Chondrocyte (in vitro differentiated cells): ENCODE measurements around the gene GPR3. TPM values are rescaled to one million over a fixed set of nuclear protein-coding genes. Genes with fewer than 3 reads are reported as not detected.

Experiments
- DNase-seq: peaks from one replicate; pipeline ENCODE4 v3.0.0; 2021; ENCODE audit warnings: mixed read lengths, low spot score
- H3K27ac Mint-ChIP-seq: one replicate; pipeline ENCODE4 v1.8.0; 2021; ENCODE audit warnings: mild to moderate bottlenecking, moderate library complexity, mixed read lengths; ENCODE audit not compliant: unreplicated experiment
- H3K27me3 Mint-ChIP-seq: 2 replicates; pipeline ENCODE4 v1.8.0; 2021; ENCODE audit warnings: low read depth, mixed read lengths
- H3K36me3 Mint-ChIP-seq: 2 replicates; pipeline ENCODE4 v1.8.0; 2021; ENCODE audit warnings: low read depth, mixed read lengths
- H3K4me1 Mint-ChIP-seq: 2 replicates; pipeline ENCODE4 v1.8.0; 2021; ENCODE audit warnings: low read depth, mild to moderate bottlenecking, mixed read lengths
- H3K4me3 Mint-ChIP-seq: one replicate; pipeline ENCODE4 v1.8.0; 2021; ENCODE audit warnings: mild to moderate bottlenecking, moderate library complexity, mixed read lengths; ENCODE audit not compliant: unreplicated experiment
- H3K9me3 Mint-ChIP-seq: 2 replicates; pipeline ENCODE4 v1.8.0; 2021; ENCODE audit warnings: low read depth, mixed read lengths
- CTCF ChIP-seq: fragments of 200-600 bp; sonication (generic); IDR thresholded peaks from 2 replicates; pipeline ENCODE4 v1.5.0; 2021; ENCODE audit warnings: antibody characterized with exemption, mild to moderate bottlenecking, moderate library complexity
- total RNA-seq: library from RNA; stranded (reverse); gene quantifications from 3 replicates; pipeline ENCODE4 v1.2.1, GENCODE V29; 2021

GPR3 gene
- total RNA-seq, 1 donor from 2014 or later = 0.32 TPM

DNA sequence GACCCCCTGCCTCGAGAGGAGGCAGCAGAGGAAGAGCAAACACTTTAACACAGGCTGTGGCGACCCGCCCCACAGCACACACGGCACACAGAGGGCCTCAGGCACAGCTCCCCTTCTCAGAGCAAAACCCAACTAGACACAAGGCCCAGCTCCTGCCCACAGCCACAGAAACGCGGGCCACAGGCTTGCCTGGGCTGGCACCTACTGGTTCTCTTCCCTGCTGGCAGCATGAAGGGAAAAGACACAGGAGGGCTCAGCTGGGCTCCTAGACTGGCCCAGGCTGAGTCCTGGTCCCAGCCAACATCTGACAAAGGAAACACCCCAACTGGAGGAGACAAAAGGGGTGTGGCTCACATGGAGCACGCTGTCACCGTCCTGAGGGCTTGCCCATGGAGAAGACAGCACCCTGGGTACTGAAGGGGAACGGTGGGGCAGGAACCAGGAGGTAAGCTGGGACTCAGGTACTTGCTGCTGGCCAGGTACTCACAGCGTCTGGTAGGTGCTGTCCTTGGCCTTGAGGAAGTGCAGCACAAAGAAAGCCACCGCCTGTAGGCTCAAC lies 12.8 kb upstream of the GPR3 start:
- H3K36me3 Mint-ChIP-seq = no peaks in the 10 kb centered on the region
- H3K27ac Mint-ChIP-seq = no peak overlapping the region
- no peaks in the 10 kb centered on the region for H3K4me1 Mint-ChIP-seq
- H3K9me3 Mint-ChIP-seq = no peaks in the 10 kb centered on the region
- no peak for DNase-seq
- no peak overlapping the region for H3K4me3 Mint-ChIP-seq
- no peak for TF ChIP-seq CTCF
- peaks cover 5% of the 10 kb centered on the region for H3K27me3 Mint-ChIP-seq

GRCh38 chr1:27380224-27380623 lies 12.2 kb upstream of the GPR3 start:
- no peaks in the 10 kb centered on the region for H3K9me3 Mint-ChIP-seq
- H3K36me3 Mint-ChIP-seq = no peaks in the 10 kb centered on the region
- H3K27ac Mint-ChIP-seq = no peak overlapping the region
- no peak for TF ChIP-seq CTCF
- H3K4me3 Mint-ChIP-seq = no peak overlapping the region
- no peaks in the 10 kb centered on the region for H3K4me1 Mint-ChIP-seq
- peaks cover 5% of the 10 kb centered on the region for H3K27me3 Mint-ChIP-seq
- DNase-seq = no peak

- Mint-ChIP-seq H3K27me3 (peaks cover 5% of the 10 kb centered on the region), H3K4me3 (no peak overlapping the region), H3K4me1 (no peaks in the 10 kb centered on the region), H3K9me3 (no peaks in the 10 kb centered on the region), H3K27ac (no peak overlapping the region), H3K36me3 (no peaks in the 10 kb centered on the region)
- no peak for TF ChIP-seq CTCF
- DNase-seq = no peak
Observed at GRCh38 chr1:27380766-27381733, 11.4 kb upstream of the GPR3 start.

DNA sequence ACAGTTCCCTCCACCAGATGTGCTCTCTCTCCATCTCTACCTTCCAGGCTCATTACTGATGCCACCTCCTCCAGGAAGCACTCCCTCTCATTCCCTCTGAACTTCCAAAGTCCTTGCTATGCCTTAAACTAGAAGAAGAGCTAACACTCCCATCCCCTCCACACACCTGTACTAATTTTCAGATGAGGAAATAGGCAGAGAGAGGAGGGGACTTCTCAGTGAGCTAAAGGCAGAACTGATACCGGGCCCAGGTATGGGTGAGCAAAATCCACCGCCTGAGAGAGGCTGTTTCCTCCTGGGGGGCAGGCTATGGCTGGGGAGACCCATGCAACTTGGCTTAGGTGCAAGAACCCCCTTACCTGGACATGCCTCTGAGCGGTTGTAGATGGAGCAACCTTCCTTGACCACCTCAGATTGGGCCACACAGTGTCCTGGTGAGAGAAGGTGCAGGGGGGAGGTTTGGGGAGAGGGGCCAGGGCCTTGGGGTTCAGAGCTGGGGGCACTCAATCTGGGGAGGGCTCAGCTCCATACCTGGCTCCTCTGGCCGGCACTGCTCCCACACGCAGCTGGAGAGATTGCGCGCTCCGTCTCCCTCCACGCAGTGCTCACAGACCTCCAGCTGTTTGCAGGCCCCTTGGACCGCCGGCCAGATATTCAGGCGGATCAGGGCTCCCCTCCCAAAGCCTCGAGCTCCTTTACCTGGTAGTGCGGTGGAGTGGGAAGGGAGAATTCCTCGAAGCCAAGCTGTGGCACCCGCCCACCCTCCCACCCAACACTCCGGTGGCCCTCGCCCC lies 10.3 kb upstream of the GPR3 start:
- Mint-ChIP-seq H3K27ac (no peak overlapping the region), H3K27me3 (peaks cover 15% of the 10 kb centered on the region), H3K9me3 (no peaks in the 10 kb centered on the region), H3K36me3 (no peaks in the 10 kb centered on the region), H3K4me3 (no peak overlapping the region), H3K4me1 (no peaks in the 10 kb centered on the region)
- no peak for DNase-seq
- TF ChIP-seq CTCF = no peak

- Mint-ChIP-seq H3K27ac (no peak within 1 kb of the TSS), H3K36me3 (no peaks in the 10 kb centered on the region), H3K27me3 (peaks cover 15% of the 10 kb centered on the region), H3K4me1 (no peaks in the 10 kb centered on the region), H3K9me3 (no peaks in the 10 kb centered on the region), H3K4me3 (no peak within 1 kb of the TSS)
- DNase-seq = no peak
- TF ChIP-seq CTCF = no peak
Observed at GRCh38 chr1:27383039-27383605, 9.3 kb upstream of the GPR3 start, which contains the start of gene CD164L2. CD164L2 (minus strand) TSS chr1:27383333; CDS start chr1:27383239, 94 bp downstream.
